ELF-1 (cell line): Measurements from ENCODE around the gene ME3.

Experiments
- DNase-seq: peaks from one replicate; pipeline ENCODE4 v3.0.0-alpha.2; 2016; ENCODE audit warnings: low read depth, low spot score

The ME3 gene

DNA sequence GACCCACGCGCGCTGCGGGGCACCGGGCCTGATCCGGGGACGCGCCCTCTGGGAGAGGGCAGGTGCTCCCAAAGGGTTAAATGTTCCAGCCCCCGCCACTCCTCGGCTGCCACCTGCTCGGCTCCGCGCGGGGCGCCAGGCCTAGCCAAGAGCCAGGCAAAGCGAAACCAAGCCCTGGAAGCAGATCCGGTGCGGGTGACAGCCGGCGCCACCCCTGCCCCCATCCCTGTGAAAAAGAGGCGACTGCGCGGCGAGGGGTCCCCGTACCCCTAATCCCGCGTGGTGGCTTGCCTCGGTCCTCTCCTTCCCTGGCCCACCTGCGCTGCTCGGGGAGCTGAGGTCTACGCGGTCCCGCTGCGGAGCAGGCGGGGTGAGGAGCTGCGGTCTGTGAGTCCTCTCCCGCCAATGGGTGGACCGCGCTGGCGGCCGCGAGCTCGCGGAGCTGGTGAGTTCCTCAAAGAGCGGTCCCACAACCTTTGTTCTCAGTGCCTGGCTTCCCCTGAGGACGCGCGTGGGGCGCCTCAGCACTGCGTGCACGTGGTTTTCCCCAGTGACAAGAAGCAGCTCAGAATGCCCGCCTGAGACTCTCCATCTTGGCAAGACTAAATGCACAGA is at the start of gene ME3:
Gene ME3, minus strand, starts transcription at position 610 of the 615 bp plus-strand sequence.
- DNase-seq: peak; percentile 54

DNA sequence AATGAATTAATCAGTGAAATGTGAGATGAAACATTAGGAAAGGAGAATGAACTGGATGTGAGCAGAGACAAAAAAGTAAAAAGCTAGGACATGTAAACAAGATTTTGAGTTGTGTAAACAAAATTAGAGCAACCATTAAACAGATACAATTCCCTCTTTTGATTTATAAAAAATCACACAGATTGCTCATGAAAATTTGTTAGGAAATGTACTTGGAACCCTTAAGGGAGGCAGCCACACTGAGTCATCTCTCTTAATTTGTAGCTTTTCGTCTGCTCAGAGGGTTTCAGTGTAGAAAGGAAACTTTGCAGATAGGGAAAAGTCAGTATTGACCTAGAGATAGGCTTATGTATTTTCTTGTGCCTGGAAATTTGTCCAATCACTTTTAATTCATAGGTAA is 49.6 kb upstream of the ME3 start:
- no peak for DNase-seq

GRCh38 chr11:86720546-86720945 is 48.1 kb upstream of the ME3 start:
- no peak for DNase-seq

GRCh38 chr11:86719781-86720463 is 47.5 kb upstream of the ME3 start:
- DNase-seq: no peak

GRCh38 chr11:86718999-86719398 is 46.6 kb upstream of the ME3 start:
- no peak for DNase-seq

DNA sequence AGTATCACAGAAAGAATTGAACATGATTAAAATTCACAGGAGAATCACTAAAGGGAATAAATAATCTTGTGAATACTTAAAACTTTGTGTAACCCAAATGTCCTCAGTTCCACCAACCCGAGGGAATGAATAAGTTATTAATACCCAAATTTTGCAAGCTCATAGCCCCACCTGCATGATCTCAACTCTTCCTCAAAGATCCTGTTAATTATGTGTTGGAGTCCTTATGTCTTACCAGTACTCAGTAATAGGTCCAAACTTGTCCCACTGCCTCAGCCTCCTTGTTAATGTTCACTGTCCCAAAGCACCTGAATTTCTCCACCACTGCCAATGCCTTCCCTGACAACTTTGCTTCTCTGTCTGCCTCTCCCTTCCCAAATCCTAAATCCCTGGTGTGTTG is 46.1 kb upstream of the ME3 start:
- DNase-seq: no peak

DNA sequence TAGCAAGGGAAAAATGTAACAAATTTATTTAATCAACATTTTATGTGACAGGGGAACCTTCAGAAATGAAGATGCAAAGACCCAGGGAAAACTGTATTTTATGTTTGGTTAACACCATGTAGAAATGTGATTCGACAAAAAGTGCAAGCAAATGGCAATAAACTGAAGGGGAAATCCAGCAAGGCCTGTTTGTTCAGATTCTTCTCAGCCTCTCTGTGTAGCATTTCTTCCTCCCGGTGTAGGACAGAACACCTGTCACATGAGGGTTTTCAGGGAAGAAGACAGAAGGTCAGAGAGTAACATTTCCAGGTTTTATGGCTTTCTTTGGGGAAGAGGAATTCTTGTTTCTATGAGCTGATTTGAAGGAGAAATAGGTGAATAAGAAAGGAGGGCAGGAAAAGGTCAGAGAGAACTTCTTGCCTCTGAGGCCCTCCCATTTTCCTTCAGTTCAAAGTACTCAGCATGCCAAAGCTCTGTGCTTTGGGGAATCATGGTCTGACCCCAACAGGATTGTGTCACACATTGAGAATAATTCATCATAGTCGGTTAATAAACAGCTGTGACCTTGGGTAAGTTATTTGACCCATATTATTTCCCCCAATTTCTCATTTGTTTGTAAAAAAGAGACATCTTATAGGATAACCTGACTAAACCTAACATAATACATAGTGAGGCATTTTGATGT is 45.5 kb upstream of the ME3 start:
- peak; percentile 38 for DNase-seq

DNA sequence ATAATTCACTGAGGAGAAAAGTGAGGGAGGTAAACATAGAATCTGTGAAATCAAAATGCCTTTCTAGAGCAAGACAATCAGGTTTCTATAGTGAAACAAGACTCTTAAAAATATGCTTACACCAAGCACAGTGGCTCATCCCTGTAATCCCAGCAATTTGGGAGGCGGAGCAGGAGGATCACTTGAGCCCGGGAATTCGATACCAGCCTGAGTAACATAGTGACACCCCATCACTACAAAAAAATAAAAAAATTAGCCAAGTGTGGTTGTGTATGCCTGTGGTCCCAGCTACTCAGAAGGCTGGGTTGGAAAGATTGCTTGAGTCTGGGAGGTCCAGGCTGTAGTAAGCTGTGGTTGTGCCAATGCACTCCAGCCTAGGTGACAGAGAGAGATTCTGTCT is 43.2 kb upstream of the ME3 start:
- DNase-seq: no peak

GRCh38 chr11:86713552-86713951 is 41.1 kb upstream of the ME3 start:
- DNase-seq: no peak

DNA sequence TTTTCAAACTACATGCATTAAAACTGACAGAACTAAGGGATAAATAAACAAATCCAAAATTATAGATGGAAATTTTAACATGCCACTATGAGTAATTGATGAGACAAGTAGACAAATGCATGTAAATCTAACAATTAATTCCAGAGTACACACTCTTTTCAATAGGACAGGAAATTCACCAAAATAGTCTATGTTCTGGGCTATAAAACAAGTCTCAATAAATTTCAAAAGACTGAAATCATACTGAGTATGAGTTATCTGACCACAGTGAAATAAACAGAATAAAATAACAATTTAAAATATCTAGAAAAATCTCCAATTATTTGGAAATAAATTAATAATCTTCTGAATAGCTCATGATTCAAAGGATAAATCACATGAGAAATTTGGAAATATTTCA is 38.5 kb upstream of the ME3 start:
- no peak for DNase-seq

- DNase-seq: no peak
Observed at GRCh38 chr11:86708669-86709068, 36.3 kb upstream of the ME3 start.

DNA sequence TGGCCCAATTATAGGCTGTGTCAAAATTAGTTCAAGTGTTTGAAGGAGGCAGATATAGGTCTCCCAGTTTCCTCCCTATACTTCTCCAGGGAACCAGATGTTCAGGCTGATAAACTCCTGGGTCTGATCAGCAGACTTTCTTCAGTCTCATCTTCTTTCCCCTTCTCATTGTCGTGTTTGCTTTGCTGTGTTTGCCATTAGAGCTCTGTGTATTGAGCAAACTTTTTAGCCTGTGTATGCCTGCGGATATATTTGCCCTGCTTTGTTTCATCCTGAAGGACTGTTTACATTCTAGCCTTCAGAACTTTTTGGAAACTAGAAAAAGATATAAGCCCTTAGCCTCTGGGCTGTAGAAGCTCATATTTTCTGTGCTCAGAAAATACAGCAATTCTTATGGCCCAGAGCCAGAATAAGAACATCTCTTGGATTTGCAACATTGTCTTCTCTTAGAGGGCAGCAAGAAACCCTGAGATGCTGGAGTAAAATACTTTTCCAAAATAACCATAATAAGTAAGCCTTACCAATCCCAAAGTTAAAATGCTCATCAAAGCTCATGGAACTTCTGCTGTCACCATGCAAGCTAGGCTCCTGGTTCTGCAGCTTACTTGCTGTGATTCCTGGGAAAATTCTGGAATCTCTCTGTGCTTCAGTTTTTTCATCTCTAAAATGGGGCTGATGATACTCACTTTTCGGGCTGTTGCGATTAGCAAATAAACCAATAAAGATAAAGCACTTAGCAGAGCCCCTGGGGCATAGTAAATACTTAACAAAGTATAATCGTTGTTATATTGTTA is 34.1 kb upstream of the ME3 start:
- no peak for DNase-seq

DNA sequence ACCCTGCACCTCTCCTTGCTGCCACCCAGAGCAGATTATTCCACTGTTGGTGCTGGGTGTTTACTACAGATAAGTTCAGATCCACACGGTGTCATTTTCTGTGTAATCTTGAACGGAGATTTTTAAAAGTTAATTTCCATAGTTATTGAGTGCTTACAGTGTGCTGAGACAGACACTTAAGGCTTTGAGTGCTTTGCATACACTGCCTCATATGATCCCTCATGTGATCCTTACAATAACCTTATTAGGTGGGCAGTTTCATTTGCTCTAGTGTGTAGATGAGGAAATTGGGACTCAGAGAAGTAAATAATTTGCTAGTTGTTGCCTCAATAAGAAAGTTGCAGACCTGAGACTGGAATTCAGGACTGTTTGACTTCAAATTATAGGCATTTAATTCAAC is 32.3 kb upstream of the ME3 start:
- no peak for DNase-seq

GRCh38 chr11:86703987-86704386 is 31.6 kb upstream of the ME3 start:
- DNase-seq: no peak

GRCh38 chr11:86702220-86702983 is 30.0 kb upstream of the ME3 start:
- no peak for DNase-seq

- no peak for DNase-seq
Observed at GRCh38 chr11:86699040-86699791, 26.8 kb upstream of the ME3 start.

GRCh38 chr11:86698639-86699038 is 26.2 kb upstream of the ME3 start:
- no peak for DNase-seq

- DNase-seq: no peak
Observed at GRCh38 chr11:86696451-86696850, 24.0 kb upstream of the ME3 start.

GRCh38 chr11:86696004-86696403 is 23.6 kb upstream of the ME3 start:
- DNase-seq: no peak

- no peak for DNase-seq
Observed at GRCh38 chr11:86695373-86695772, 23.0 kb upstream of the ME3 start.

DNA sequence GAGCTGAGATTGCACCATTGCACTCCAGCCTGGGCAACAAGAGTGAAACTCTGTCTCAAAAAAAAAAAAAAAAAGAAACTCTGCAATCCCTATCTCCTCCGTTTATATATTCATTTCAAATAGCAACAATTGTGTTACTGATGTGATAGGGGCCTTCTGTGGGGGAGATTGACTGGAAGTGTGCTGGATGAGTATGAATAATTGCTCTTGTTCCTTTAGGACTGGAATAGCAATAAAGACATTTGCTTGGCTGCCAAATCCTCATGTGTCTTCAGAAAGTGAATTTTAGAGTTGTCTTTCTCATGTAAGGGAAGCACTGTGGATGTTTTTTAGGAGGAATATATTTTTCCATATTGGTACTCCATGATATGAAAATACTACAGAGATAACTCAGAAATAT is 21.1 kb upstream of the ME3 start:
- DNase-seq: no peak
